ENCODE measurements around the gene GPD2.

GPD2 gene

GRCh38 chr2:156630579-156631337, 194.6 kb downstream of the GPD2 start:
- H3K27ac ChIP-seq = no peak overlapping the region
- no peak for DNase-seq (ENCODE audit: low spot score)
- TF ChIP-seq CTCF (conservative IDR thresholded peaks at IDR 0.05; ENCODE audit: low read depth) = no peak
- CTCF ChIA-PET = interaction anchor here (0.6 kb wide), 1 partner anchor 685 kb away, joined by 3 read pairs; no protein-coding TSS in a partner anchor
- POLR2A ChIA-PET (ENCODE audit: low non-redundant PET) = no interaction called here

GRCh38 chr2:156635646-156636045, 199.5 kb downstream of the GPD2 start:
- ChIA-PET CTCF (interaction anchor here (0.6 kb wide), 1 partner anchor 236 kb away, joined by 3 read pairs; no protein-coding TSS in a partner anchor), POLR2A (ENCODE audit: low non-redundant PET) (no interaction called here)
- H3K27ac ChIP-seq = no peak overlapping the region
- no peak for TF ChIP-seq CTCF (conservative IDR thresholded peaks at IDR 0.05; ENCODE audit: low read depth)
- no peak for DNase-seq (ENCODE audit: low spot score)
